G401 (cell line): Measurements from ENCODE around the gene ZBTB5. TPM values are rescaled to one million over a fixed set of nuclear protein-coding genes. Genes with fewer than 3 reads are reported as not detected.
"Not testable (repeated sequence)": the region's sequence is repeated elsewhere in the genome, so short reads cannot be mapped to it uniquely, and the experiment has no call there.

Experiments
- DNase-seq: peaks from one replicate; pipeline ENCODE4 v3.0.0-alpha.2; 2015; ENCODE audit warnings: low spot score
- in situ Hi-C: cut with HindIII; loops from 2 replicates; pipeline ENCODE4 v1.10.0; 2016; ENCODE audit warnings: low sequenced_read_pairs, mixed read lengths
- total RNA-seq: library from RNA; depleted of rRNA; stranded (reverse); fragments of >200 nt; shearing (Covaris generic); gene quantifications from 2 replicates; pipeline ENCODE4 v1.2.3, GENCODE V29; 2014

The ZBTB5 gene
- total RNA-seq, 1 experiment from 2014 or later: 20.7 TPM

DNA sequence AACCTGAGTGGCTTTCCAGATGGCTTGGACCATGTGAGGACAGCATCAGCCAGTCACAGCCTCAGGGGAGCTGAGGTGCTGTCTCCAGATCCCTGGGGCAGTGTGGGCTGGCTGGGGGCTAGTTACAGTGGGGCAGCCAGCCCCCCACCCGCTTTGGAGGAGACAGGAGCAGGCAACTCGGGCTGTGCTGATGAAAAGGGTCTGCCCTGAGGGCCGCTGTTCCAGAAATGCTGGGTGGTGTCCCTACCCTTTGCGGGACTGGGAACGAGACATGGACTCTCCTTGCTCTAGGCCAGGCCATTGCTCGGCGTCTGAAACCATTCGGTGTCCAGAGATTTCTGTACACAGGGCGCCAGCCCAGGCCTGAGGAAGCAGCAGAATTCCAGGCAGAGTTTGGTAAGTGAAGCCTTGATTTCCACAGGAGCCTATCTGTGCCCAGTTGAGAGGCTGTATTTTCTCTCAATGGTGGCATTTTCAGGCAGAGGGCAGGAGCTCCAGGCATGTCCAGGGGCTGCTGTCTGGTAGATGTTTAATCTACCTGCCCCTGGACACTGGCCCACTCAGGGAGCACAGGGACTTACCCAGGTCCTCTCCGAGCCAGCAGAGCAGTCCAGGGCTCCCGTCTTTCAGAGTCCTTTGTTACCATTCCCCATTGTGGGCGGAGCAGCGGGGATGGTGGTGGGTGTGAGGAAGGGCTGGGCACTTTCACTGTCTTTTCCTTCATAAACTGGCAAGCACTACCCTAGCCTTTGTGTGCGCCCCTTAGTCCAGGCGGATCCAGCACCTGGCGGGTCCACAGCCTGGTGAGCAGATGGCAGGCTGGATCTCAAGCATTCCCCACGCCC, 35.6 kb downstream of the ZBTB5 start:
- in situ Hi-C loops: no loop called here
- no peak for DNase-seq

DNA sequence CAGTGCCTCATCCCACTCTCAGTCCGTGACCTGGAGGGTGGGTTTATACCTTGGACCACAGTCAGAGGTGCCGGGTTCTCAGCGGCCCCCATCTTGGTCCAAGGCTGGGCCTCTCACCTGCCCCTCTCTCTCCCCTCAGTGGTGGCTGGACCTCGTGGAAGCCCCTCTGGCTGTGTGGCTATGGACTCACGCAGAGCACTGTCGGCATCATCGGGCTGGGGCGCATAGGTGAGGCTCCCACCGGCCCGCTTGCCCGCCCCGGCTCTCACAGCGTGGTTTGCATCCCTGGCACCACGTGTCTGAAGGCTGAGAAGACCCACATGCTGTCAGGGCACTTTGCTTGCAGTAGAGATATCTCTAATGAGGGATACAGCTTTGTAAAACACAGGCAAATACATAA, 36.9 kb downstream of the ZBTB5 start:
- no peak for DNase-seq
- in situ Hi-C loops: no loop called here

- in situ Hi-C loops: no loop called here
- no peak for DNase-seq
Measured at GRCh38 chr9:37426846-37427245, 38.4 kb downstream of the ZBTB5 start.

DNA sequence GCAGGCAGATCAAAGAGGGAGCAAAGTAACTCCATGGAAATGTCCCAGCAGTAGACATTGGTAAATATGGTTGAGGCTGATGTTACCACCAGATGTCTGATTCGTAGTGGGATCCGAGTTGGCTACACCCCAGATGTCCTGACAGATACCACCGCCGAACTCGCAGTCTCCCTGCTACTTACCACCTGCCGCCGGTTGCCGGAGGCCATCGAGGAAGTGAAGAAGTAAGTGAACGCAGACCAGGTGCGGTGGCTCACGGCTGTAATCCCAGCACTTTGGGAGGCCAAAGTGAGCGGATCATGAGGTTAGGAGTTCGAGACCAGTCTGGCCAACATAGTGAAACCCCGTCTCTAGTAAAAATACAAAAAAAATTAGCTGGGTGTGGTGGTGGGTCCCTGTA, 38.8 kb downstream of the ZBTB5 start:
- in situ Hi-C loops: not testable (repeated sequence)

GRCh38 chr9:37425298-37425752, 39.9 kb downstream of the ZBTB5 start:
- no peak for DNase-seq
- in situ Hi-C loops: no loop called here

More for the DNA sequence above, 38.8 kb downstream of the ZBTB5 start:
- DNase-seq: not testable (repeated sequence)

GRCh38 chr9:37424686-37425297, 40.5 kb downstream of the ZBTB5 start:
- in situ Hi-C loops: no loop called here
- DNase-seq: no peak

GRCh38 chr9:37424204-37424685, 41.0 kb downstream of the ZBTB5 start:
- in situ Hi-C loops: no loop called here
- no peak for DNase-seq

- in situ Hi-C loops: no loop called here
- no peak for DNase-seq
Measured at GRCh38 chr9:37423508-37423907, 41.7 kb downstream of the ZBTB5 start.

DNA sequence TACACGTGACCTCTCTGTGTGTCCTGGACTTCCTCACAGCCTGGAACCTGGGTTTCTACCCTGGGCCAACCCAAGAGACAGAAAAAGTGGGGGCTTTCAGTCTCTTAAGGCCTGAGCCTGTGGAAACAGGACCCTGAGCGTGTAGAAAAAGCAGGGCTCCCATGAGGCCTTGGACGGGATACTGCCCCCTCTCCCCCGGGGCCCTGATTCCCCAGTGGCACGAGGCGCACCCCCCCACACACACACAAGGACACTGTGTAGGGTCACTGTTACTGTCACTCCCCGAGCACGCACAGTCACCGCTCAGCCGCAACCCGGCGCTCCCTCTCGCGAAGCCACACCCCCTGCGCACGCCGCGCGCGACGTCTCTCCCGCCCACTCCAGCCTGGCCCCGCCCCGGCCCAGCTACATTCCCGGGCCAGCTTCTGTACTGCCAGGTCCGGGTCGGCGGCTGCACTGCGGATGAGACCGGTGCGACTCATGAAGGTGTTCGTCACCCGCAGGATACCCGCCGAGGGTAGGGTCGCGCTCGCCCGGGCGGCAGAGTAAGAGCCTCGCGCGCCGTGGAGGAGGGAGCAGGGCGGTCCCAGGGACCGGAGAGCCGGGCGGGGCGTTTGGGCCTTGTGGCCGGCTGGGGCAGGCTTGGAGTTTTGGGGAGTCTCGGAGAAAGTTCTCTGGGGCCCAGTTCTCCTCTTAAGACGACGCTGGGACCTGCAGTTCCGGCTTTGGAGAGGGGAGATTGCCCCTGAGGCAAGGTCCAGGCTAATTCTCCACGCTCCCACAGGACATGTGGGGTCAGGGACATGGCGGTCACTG, 42.8 kb downstream of the ZBTB5 start, which contains the start of gene GRHPR:
Gene GRHPR, plus strand, starts transcription at position 408 of the 816 bp plus-strand sequence. Its CDS starts 55 bp downstream, at position 463.
- in situ Hi-C loops: no loop called here
- DNase-seq: peak; percentile 92

DNA sequence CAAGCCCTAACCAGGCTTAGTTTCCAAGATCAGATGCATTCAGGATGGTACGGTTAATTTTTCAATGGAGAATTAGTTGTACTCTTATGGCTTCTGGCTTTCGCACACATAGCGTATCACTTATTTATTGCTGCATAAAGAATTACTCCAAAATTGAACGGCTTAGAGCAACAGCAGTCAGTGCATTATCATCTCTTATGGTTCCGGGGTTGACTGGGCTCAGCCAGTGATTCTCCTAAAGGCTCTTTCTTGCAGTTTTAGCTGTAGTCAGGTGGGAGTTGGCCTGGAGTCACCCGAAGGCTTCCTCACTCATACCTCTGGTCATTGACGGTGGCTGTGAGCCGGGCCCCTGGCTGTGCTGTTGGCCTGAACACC, 43.3 kb downstream of the ZBTB5 start:
- in situ Hi-C loops: no loop called here
- DNase-seq: no peak

DNA sequence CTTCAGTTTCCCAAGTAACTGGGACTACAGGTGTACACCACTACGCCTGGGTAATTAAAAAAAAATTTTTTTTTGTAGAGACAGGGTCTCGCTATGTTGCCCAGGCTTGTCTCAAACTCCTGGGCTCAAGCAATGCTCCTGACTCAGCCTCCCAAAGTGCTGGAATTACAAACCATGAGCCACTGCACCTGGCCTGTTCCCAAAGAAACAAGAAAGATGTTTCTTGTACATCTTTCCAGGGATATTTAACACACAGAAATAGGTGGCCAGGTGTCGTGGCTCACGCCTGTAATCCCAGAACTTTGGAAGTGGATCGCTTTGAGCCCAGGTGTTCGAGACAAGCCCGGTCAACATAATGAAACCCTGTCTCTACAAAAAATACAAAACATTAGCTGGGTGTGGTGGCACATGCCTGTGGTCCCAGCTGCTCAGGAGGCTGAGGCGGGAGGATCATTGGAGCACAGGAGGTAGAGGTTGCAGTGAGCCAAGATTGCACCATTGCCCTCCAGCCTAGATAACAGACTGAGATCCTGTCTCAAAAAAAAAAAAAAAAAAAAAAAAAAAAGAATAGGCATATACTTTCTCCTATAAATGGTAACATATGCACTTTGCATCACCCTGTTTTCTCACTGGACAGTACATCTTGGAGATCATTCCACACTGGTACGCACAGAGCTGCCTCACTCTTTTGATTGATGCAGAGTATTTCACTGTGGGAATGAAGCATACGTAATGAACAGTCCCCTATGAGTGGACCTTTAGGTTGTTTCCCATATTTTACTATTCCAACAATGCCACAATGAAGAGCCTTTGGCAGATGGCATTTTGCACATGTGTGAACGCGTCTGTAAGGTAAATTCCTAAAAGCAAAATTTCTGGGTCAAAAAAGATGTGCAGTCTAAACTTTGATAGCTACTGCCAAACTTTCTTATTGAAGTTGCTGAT, 44.7 kb downstream of the ZBTB5 start:
- in situ Hi-C loops: no loop called here
- no peak for DNase-seq

- in situ Hi-C loops: no loop called here
- no peak for DNase-seq
Measured at GRCh38 chr9:37419204-37419603, 46.0 kb downstream of the ZBTB5 start.

GRCh38 chr9:37417857-37418618, 47.2 kb downstream of the ZBTB5 start:
- DNase-seq: no peak
- in situ Hi-C loops: no loop called here

DNA sequence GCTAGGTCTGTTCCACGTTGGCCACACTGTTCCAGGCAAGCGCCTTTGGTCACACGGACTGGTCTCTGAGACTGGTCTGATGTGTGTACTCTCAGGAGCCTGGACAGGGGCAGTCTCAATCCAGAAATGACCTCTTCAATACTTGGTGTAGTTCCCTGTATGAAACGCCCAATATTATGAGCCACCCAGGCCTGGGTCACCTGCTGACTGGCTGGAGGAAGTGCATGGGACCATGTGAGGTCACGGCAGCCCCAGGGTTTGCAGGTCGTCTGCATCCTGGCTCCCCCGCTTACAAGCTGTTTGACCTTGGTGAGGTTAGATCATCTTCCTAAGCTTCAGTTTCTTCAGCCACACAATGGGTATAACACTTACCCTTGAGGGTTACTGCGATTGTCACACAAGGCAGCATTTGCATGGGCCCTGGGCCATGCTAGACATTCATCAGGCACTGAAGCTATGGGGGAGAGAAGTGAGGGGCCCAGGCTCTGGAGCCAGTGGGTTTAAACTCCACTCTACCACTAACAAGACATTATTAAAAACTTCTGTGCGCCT, 47.9 kb downstream of the ZBTB5 start:
- no peak for DNase-seq
- in situ Hi-C loops: no loop called here

GRCh38 chr9:37415011-37415719, 50.1 kb downstream of the ZBTB5 start:
- peak; percentile 74 for DNase-seq
- in situ Hi-C loops: no loop called here

DNA sequence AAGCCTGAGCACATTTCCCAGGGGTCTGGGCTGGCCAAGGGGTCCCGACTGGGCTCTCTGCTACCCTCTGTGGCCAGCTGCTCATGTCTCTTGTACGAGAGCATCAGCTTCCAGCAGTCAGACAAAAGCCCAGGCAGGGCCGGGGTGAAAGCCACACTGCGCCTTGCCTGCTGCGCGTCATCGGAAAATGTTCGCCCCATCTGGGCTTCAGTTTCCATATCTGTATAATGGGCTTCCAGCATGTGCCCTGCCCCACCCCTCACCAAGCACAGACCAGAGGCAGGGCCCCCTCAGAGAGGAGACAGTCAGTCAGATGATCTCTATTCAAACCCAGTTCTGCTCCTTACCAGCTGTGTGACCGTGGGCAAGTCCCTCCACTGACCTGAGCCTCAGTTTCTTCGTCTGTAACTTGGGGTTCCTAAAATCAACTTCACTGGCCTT, 50.7 kb downstream of the ZBTB5 start:
- in situ Hi-C loops: no loop called here
- DNase-seq: no peak

DNA sequence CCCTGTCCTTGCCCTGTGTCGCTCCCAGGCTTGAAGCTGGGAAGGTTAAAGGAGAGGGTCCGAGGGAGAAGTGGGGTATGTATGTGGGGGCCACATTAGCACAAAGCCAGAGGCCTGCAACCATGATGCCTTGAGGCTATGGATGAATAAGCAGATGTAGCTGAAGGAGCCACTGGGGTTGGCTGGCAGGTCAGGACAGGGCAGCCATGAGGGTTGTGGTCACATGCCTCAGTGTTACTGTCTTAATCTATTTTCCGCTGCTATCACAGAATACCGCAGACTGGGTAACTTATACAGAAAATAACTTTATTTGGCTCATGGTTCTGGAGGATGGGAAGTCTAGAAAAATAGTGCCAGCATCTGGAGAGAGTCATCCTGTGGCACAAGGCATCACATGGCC, 51.9 kb downstream of the ZBTB5 start:
- no peak for DNase-seq
- in situ Hi-C loops: no loop called here
